MM.1S (cell line): ENCODE data around the gene KIF5A.

Source experiments
- DNase-seq: peaks from one replicate; pipeline ENCODE4 v3.0.0-alpha.2; 2015
- H2AFZ ChIP-seq: fragments of 300-600 bp; sonication (generic); 2 replicates; pipeline ENCODE4 v1.6.0; 2016; ENCODE audit warnings: antibody characterized with exemption, low read length
- H3F3A ChIP-seq: fragments of 300-600 bp; sonication (generic); 2 replicates; pipeline ENCODE4 v1.6.1; 2016; ENCODE audit warnings: mild to moderate bottlenecking, antibody characterized with exemption, low read length, moderate library complexity, mixed read lengths; ENCODE audit not compliant: insufficient read depth
- H3K27ac ChIP-seq: fragments of 300-600 bp; sonication (generic); 2 replicates; pipeline ENCODE4 v1.5.1; 2016; ENCODE audit warnings: mild to moderate bottlenecking, low read length
- H3K27me3 ChIP-seq: fragments of 300-600 bp; sonication (generic); replicated peaks from 2 replicates; pipeline ENCODE4 v1.6.0; 2016; ENCODE audit warnings: low read length; ENCODE audit not compliant: insufficient read depth
- H3K36me3 ChIP-seq: fragments of 300-600 bp; sonication (generic); replicated peaks from 2 replicates; pipeline ENCODE4 v1.6.1; 2016; ENCODE audit warnings: mild to moderate bottlenecking, low read length, mixed read lengths; ENCODE audit not compliant: insufficient read depth
- H3K4me1 ChIP-seq: fragments of 300-600 bp; sonication (generic); 2 replicates; pipeline ENCODE4 v1.6.1; 2016; ENCODE audit warnings: low read length, mixed read lengths
- H3K4me2 ChIP-seq: fragments of 300-600 bp; sonication (generic); 2 replicates; pipeline ENCODE4 v1.6.0; 2016; ENCODE audit warnings: low read depth, low read length
- H3K4me3 ChIP-seq: fragments of 300-600 bp; sonication (generic); 2 replicates; pipeline ENCODE4 v1.5.1; 2016; ENCODE audit warnings: low read length, mixed read lengths
- H3K79me2 ChIP-seq: fragments of 300-600 bp; sonication (generic); 2 replicates; pipeline ENCODE4 v1.6.1; 2016; ENCODE audit warnings: mixed run types, low read length, mixed read lengths
- H3K9ac ChIP-seq: fragments of 300-600 bp; sonication (generic); 2 replicates; pipeline ENCODE4 v1.6.1; 2016; ENCODE audit warnings: low read length, mixed read lengths
- H3K9me2 ChIP-seq: fragments of 300-600 bp; sonication (generic); replicated peaks from 2 replicates; pipeline ENCODE4 v1.6.1; 2016; ENCODE audit warnings: mild to moderate bottlenecking, low read length, mixed read lengths; ENCODE audit not compliant: insufficient read depth
- H3K9me3 ChIP-seq: fragments of 300-600 bp; sonication (generic); replicated peaks from 2 replicates; pipeline ENCODE4 v1.6.1; 2016; ENCODE audit warnings: mild to moderate bottlenecking, low read length, mixed read lengths; ENCODE audit not compliant: insufficient read depth
- H4K20me1 ChIP-seq: fragments of 300-600 bp; sonication (generic); 2 replicates; pipeline ENCODE4 v1.6.1; 2016; ENCODE audit warnings: mild to moderate bottlenecking, low read length, moderate library complexity, mixed read lengths; ENCODE audit not compliant: insufficient read depth
- CTCF ChIP-seq: fragments of 300-600 bp; sonication (generic); IDR thresholded peaks from 2 replicates; pipeline ENCODE4 v1.5.1; 2016; ENCODE audit warnings: antibody characterized with exemption, low read length, mixed read lengths
- EZH2 ChIP-seq: fragments of 300-600 bp; sonication (generic); optimal IDR thresholded peaks from 2 replicates; pipeline ENCODE3; 2017; ENCODE audit warnings: low read depth, mild to moderate bottlenecking, antibody characterized with exemption, low read length, mixed read lengths
- EZH2phosphoT487 ChIP-seq: fragments of 300-600 bp; sonication (generic); IDR thresholded peaks from 2 replicates; pipeline ENCODE4 v1.6.1; 2018; ENCODE audit warnings: antibody characterized with exemption, low read length

The KIF5A gene

GRCh38 chr12:57523706-57524614, 25.9 kb upstream of the KIF5A start:
- peaks cover 4% of the 10 kb centered on the region; the same call in 1 of the 2 replicates for H3K36me3 ChIP-seq
- no peaks in the 10 kb centered on the region for H3K27me3 ChIP-seq
- no peak overlapping the region for H2AFZ ChIP-seq
- peak; percentile 5 for DNase-seq
- H3F3A ChIP-seq: peaks cover 32% of the 10 kb centered on the region
- H3K9ac ChIP-seq: peak overlapping the region; percentile 73; the same call in 1 of the 2 replicates
- H3K9me3 ChIP-seq: no peaks in the 10 kb centered on the region
- H3K4me2 ChIP-seq: peak overlapping the region; percentile 84
- peak overlapping the region; percentile 87 for H3K4me3 ChIP-seq
- H3K79me2 ChIP-seq: peaks cover 47% of the 10 kb centered on the region
- H3K27ac ChIP-seq: no peak overlapping the region
- H3K4me1 ChIP-seq: peaks cover 16% of the 10 kb centered on the region
- TF ChIP-seq EZH2 (no peak), CTCF (no peak), EZH2phosphoT487 (no peak)
- H3K9me2 ChIP-seq: no peaks in the 10 kb centered on the region
- H4K20me1 ChIP-seq: no peaks in the 10 kb centered on the region

- Histone ChIP-seq H3K9me2 (no peaks in the 10 kb centered on the region), H3K4me1 (peaks cover 14% of the 10 kb centered on the region), H3K4me3 (no peak overlapping the region), H2AFZ (no peak overlapping the region), H3K36me3 (peaks cover 4% of the 10 kb centered on the region; the same call in 1 of the 2 replicates), H3K9me3 (no peaks in the 10 kb centered on the region), H3K27me3 (no peaks in the 10 kb centered on the region), H3K4me2 (no peak overlapping the region), H4K20me1 (no peaks in the 10 kb centered on the region), H3K79me2 (peaks cover 36% of the 10 kb centered on the region), H3K27ac (no peak overlapping the region), H3F3A (peaks cover 23% of the 10 kb centered on the region), H3K9ac (no peak overlapping the region)
- no peak for TF ChIP-seq EZH2
- TF ChIP-seq CTCF: no peak
- TF ChIP-seq EZH2phosphoT487: no peak
- peak; percentile 4 for DNase-seq
Measured at GRCh38 chr12:57524814-57525614, 24.8 kb upstream of the KIF5A start.

GRCh38 chr12:57525615-57526383, 24.0 kb upstream of the KIF5A start:
- H3K79me2 ChIP-seq: peaks cover 34% of the 10 kb centered on the region
- H3K4me2 ChIP-seq: no peak overlapping the region
- H3K4me1 ChIP-seq: peaks cover 14% of the 10 kb centered on the region

More at GRCh38 chr12:57525615-57526383, 24.0 kb upstream of the KIF5A start:
- Histone ChIP-seq H3K9me3 (no peaks in the 10 kb centered on the region), H3K9me2 (no peaks in the 10 kb centered on the region), H3K27me3 (no peaks in the 10 kb centered on the region), H3K27ac (no peak overlapping the region), H3K9ac (no peak overlapping the region), H2AFZ (no peak overlapping the region), H3F3A (peaks cover 20% of the 10 kb centered on the region), H3K36me3 (peaks cover 4% of the 10 kb centered on the region; the same call in 1 of the 2 replicates), H3K4me3 (no peak overlapping the region), H4K20me1 (no peaks in the 10 kb centered on the region)
- no peak for DNase-seq
- TF ChIP-seq EZH2 (no peak), EZH2phosphoT487 (no peak), CTCF (no peak)
